ENCODE measurements around the gene BRME1. TPM values are rescaled to one million over a fixed set of nuclear protein-coding genes. Genes with fewer than 3 reads are reported as not detected.
"Not testable (repeated sequence)": the region's sequence is repeated elsewhere in the genome, so short reads cannot be mapped to it uniquely, and the experiment has no call there.

BRME1 gene
- total RNA-seq, 1 donor from 2014 or later, result 1.6 TPM

- H3K4me3 ChIP-seq (ENCODE audit: low read length in 3 of 3), result peak overlapping the region; percentile 64 to 73 (median 65)
- peak overlapping the region; percentile 75 to 85 (median 82) for H3K9ac ChIP-seq (ENCODE audit: low read depth in 1 of 3, low read length in 3 of 3)
- no peaks in the 10 kb centered on the region for H3K9me3 ChIP-seq (ENCODE audit: control insufficient read depth in 3 of 3, low read length in 3 of 3)
- peaks cover 12 to 24% (median 21%) of the 10 kb centered on the region in 3 donors for H3K4me1 ChIP-seq (ENCODE audit: control insufficient read depth in 3 of 3, insufficient read depth in 3 of 3, low read length in 3 of 3)
- H3K27me3 ChIP-seq (ENCODE audit: control insufficient read depth in 3 of 3, insufficient read depth in 3 of 3, low read length in 3 of 3), result peaks cover 0 to 20% (median 6%) of the 10 kb centered on the region in 3 donors
- no peaks in the 10 kb centered on the region for H3K36me3 ChIP-seq (ENCODE audit: control insufficient read depth in 3 of 3, insufficient read depth in 3 of 3, low read length in 3 of 3)
- peak overlapping the region; percentile 87 for H3K27ac ChIP-seq (ENCODE audit: low read depth, low read length)
Observed at GRCh38 chr19:13861714-13862531, 44.0 kb downstream of the BRME1 start.

GRCh38 chr19:13861392-13861713 lies 44.6 kb downstream of the BRME1 start:
- Histone ChIP-seq H3K4me3 (ENCODE audit: low read length in 3 of 3) (peak overlapping the region; percentile 64 to 73 (median 65)), H3K27ac (ENCODE audit: low read depth, low read length) (peak overlapping the region; percentile 87), H3K9ac (ENCODE audit: low read depth in 1 of 3, low read length in 3 of 3) (peak overlapping the region; percentile 75 to 85 (median 82)), H3K9me3 (ENCODE audit: control insufficient read depth in 3 of 3, low read length in 3 of 3) (no peaks in the 10 kb centered on the region), H3K4me1 (ENCODE audit: control insufficient read depth in 3 of 3, insufficient read depth in 3 of 3, low read length in 3 of 3) (peaks cover 11 to 21% (median 17%) of the 10 kb centered on the region in 3 donors), H3K27me3 (ENCODE audit: control insufficient read depth in 3 of 3, insufficient read depth in 3 of 3, low read length in 3 of 3) (peaks cover 0 to 16% (median 3%) of the 10 kb centered on the region in 3 donors), H3K36me3 (ENCODE audit: control insufficient read depth in 3 of 3, insufficient read depth in 3 of 3, low read length in 3 of 3) (no peaks in the 10 kb centered on the region)

GRCh38 chr19:13860679-13861391 lies 45.1 kb downstream of the BRME1 start:
- peak overlapping the region in 1 of 3 donors; percentile 33 for H3K9ac ChIP-seq (ENCODE audit: low read depth in 1 of 3, low read length in 3 of 3)
- H3K4me3 ChIP-seq (ENCODE audit: low read length in 3 of 3), result no peak overlapping the region

GRCh38 chr19:13859361-13859880 lies 46.5 kb downstream of the BRME1 start:
- Histone ChIP-seq H3K27me3 (ENCODE audit: control insufficient read depth in 3 of 3, insufficient read depth in 3 of 3, low read length in 3 of 3) (peaks cover 0 to 6% (median 0%) of the 10 kb centered on the region in 3 donors), H3K27ac (ENCODE audit: low read depth, low read length) (no peak overlapping the region), H3K4me3 (ENCODE audit: low read length in 3 of 3) (no peak overlapping the region)

More at GRCh38 chr19:13860679-13861391, 45.1 kb downstream of the BRME1 start:
- Histone ChIP-seq H3K27ac (ENCODE audit: low read depth, low read length) (peak overlapping the region; percentile 87), H3K9me3 (ENCODE audit: control insufficient read depth in 3 of 3, low read length in 3 of 3) (no peaks in the 10 kb centered on the region), H3K4me1 (ENCODE audit: control insufficient read depth in 3 of 3, insufficient read depth in 3 of 3, low read length in 3 of 3) (peaks cover 7 to 16% (median 12%) of the 10 kb centered on the region in 3 donors), H3K36me3 (ENCODE audit: control insufficient read depth in 3 of 3, insufficient read depth in 3 of 3, low read length in 3 of 3) (no peaks in the 10 kb centered on the region), H3K27me3 (ENCODE audit: control insufficient read depth in 3 of 3, insufficient read depth in 3 of 3, low read length in 3 of 3) (peaks cover 0 to 11% (median 0%) of the 10 kb centered on the region in 3 donors)

GRCh38 chr19:13856497-13856896 lies 49.4 kb downstream of the BRME1 start:
- Histone ChIP-seq H3K27ac (ENCODE audit: low read depth, low read length) (no peak overlapping the region), H3K9ac (ENCODE audit: low read depth in 1 of 3, low read length in 3 of 3) (no peak overlapping the region)

More at GRCh38 chr19:13859361-13859880, 46.5 kb downstream of the BRME1 start:
- H3K4me1 ChIP-seq (ENCODE audit: control insufficient read depth in 3 of 3, insufficient read depth in 3 of 3, low read length in 3 of 3), result peaks cover 7 to 12% (median 12%) of the 10 kb centered on the region in 3 donors
- no peak overlapping the region for H3K9ac ChIP-seq (ENCODE audit: low read depth in 1 of 3, low read length in 3 of 3)
- H3K36me3 ChIP-seq (ENCODE audit: control insufficient read depth in 3 of 3, insufficient read depth in 3 of 3, low read length in 3 of 3), result no peaks in the 10 kb centered on the region
- no peaks in the 10 kb centered on the region for H3K9me3 ChIP-seq (ENCODE audit: control insufficient read depth in 3 of 3, low read length in 3 of 3)

GRCh38 chr19:13852171-13852707 lies 53.7 kb downstream of the BRME1 start:
- peaks cover 21 to 29% (median 28%) of the 10 kb centered on the region in 3 donors for H3K4me1 ChIP-seq (ENCODE audit: control insufficient read depth in 3 of 3, insufficient read depth in 3 of 3, low read length in 3 of 3)
- not testable (repeated sequence) for H3K27me3 ChIP-seq (ENCODE audit: control insufficient read depth in 3 of 3, insufficient read depth in 3 of 3, low read length in 3 of 3); H3K4me3 ChIP-seq (ENCODE audit: low read length in 3 of 3); H3K27ac ChIP-seq (ENCODE audit: low read depth, low read length); H3K9me3 ChIP-seq (ENCODE audit: control insufficient read depth in 3 of 3, low read length in 3 of 3); H3K9ac ChIP-seq (ENCODE audit: low read depth in 1 of 3, low read length in 3 of 3); H3K36me3 ChIP-seq (ENCODE audit: control insufficient read depth in 3 of 3, insufficient read depth in 3 of 3, low read length in 3 of 3)

More at GRCh38 chr19:13856497-13856896, 49.4 kb downstream of the BRME1 start:
- H3K9me3 ChIP-seq (ENCODE audit: control insufficient read depth in 3 of 3, low read length in 3 of 3), result no peaks in the 10 kb centered on the region
- H3K36me3 ChIP-seq (ENCODE audit: control insufficient read depth in 3 of 3, insufficient read depth in 3 of 3, low read length in 3 of 3), result no peaks in the 10 kb centered on the region
- H3K27me3 ChIP-seq (ENCODE audit: control insufficient read depth in 3 of 3, insufficient read depth in 3 of 3, low read length in 3 of 3), result no peaks in the 10 kb centered on the region
- no peak overlapping the region for H3K4me3 ChIP-seq (ENCODE audit: low read length in 3 of 3)
- peaks cover 3 to 9% (median 6%) of the 10 kb centered on the region in 3 donors for H3K4me1 ChIP-seq (ENCODE audit: control insufficient read depth in 3 of 3, insufficient read depth in 3 of 3, low read length in 3 of 3)

- H3K4me3 ChIP-seq (ENCODE audit: low read length in 3 of 3); H3K27me3 ChIP-seq (ENCODE audit: control insufficient read depth in 3 of 3, insufficient read depth in 3 of 3, low read length in 3 of 3); H3K36me3 ChIP-seq (ENCODE audit: control insufficient read depth in 3 of 3, insufficient read depth in 3 of 3, low read length in 3 of 3); H3K9me3 ChIP-seq (ENCODE audit: control insufficient read depth in 3 of 3, low read length in 3 of 3): not testable (repeated sequence)
- peaks cover 26 to 33% (median 32%) of the 10 kb centered on the region in 3 donors for H3K4me1 ChIP-seq (ENCODE audit: control insufficient read depth in 3 of 3, insufficient read depth in 3 of 3, low read length in 3 of 3)
- H3K27ac ChIP-seq (ENCODE audit: low read depth, low read length), result peak overlapping the region; percentile 94
- peak overlapping the region; percentile 43 to 85 (median 83) for H3K9ac ChIP-seq (ENCODE audit: low read depth in 1 of 3, low read length in 3 of 3)
Observed at GRCh38 chr19:13851734-13852114, 54.2 kb downstream of the BRME1 start.

GRCh38 chr19:13850910-13851733 lies 54.8 kb downstream of the BRME1 start:
- Histone ChIP-seq H3K4me3 (ENCODE audit: low read length in 3 of 3) (peak overlapping the region; percentile 38 to 67 (median 66)), H3K4me1 (ENCODE audit: control insufficient read depth in 3 of 3, insufficient read depth in 3 of 3, low read length in 3 of 3) (peaks cover 32 to 39% (median 38%) of the 10 kb centered on the region in 3 donors), H3K27me3 (ENCODE audit: control insufficient read depth in 3 of 3, insufficient read depth in 3 of 3, low read length in 3 of 3) (no peaks in the 10 kb centered on the region), H3K9me3 (ENCODE audit: control insufficient read depth in 3 of 3, low read length in 3 of 3) (no peaks in the 10 kb centered on the region), H3K36me3 (ENCODE audit: control insufficient read depth in 3 of 3, insufficient read depth in 3 of 3, low read length in 3 of 3) (no peaks in the 10 kb centered on the region), H3K27ac (ENCODE audit: low read depth, low read length) (peak overlapping the region; percentile 94), H3K9ac (ENCODE audit: low read depth in 1 of 3, low read length in 3 of 3) (peak overlapping the region; percentile 82 to 85 (median 83))

Measured in skeletal muscle tissue (tissue), 4 donors.